Hepatocyte (in vitro differentiated cells): ENCODE measurements around the gene BPHL. TPM values are rescaled to one million over a fixed set of nuclear protein-coding genes. Genes with fewer than 3 reads are reported as not detected.

ENCODE experiments used
- DNase-seq: peaks from one replicate; pipeline ENCODE4 v3.0.0-alpha.2; 2016; ENCODE audit warnings: low spot score
- H2AFZ ChIP-seq: fragments of 200-600 bp; sonication (generic); 2 replicates; pipeline ENCODE4 v1.6.0; 2016; ENCODE audit warnings: antibody characterized with exemption, mild to moderate bottlenecking
- H3K27ac ChIP-seq: fragments of 200-600 bp; sonication (generic); 2 replicates; pipeline ENCODE4 v1.5.1; 2016; ENCODE audit warnings: mild to moderate bottlenecking
- H3K27me3 ChIP-seq: fragments of 200-600 bp; sonication (generic); 2 replicates; pipeline ENCODE4 v1.6.1; 2016
- H3K36me3 ChIP-seq: fragments of 200-600 bp; sonication (generic); replicated peaks from 2 replicates; pipeline ENCODE4 v1.5.1; 2016; ENCODE audit warnings: low read depth; ENCODE audit not compliant: insufficient read depth
- H3K4me1 ChIP-seq: fragments of 200-600 bp; sonication (generic); 2 replicates; pipeline ENCODE4 v1.5.1; 2016; ENCODE audit warnings: mild to moderate bottlenecking, moderate library complexity; ENCODE audit not compliant: insufficient read depth
- H3K4me2 ChIP-seq: fragments of 200-600 bp; sonication (generic); 2 replicates; pipeline ENCODE4 v1.6.0; 2016
- H3K4me3 ChIP-seq: fragments of 200-600 bp; sonication (generic); 2 replicates; pipeline ENCODE4 v1.5.1; 2016; ENCODE audit warnings: mild to moderate bottlenecking
- H3K79me2 ChIP-seq: fragments of 200-600 bp; sonication (generic); 2 replicates; pipeline ENCODE4 v1.6.0; 2017; ENCODE audit warnings: mild to moderate bottlenecking
- H3K9me2 ChIP-seq: fragments of 200-600 bp; sonication (generic); replicated peaks from 2 replicates; pipeline ENCODE4 v1.6.0; 2017; ENCODE audit warnings: mild to moderate bottlenecking; ENCODE audit not compliant: insufficient read depth
- H3K9me3 ChIP-seq: fragments of 200-600 bp; sonication (generic); 2 replicates; pipeline ENCODE4 v1.5.1; 2016; ENCODE audit warnings: low read depth, mild to moderate bottlenecking
- H4K20me1 ChIP-seq: fragments of 200-600 bp; sonication (generic); 2 replicates; pipeline ENCODE4 v1.6.0; 2016; ENCODE audit warnings: mild to moderate bottlenecking; ENCODE audit not compliant: insufficient read depth, poor library complexity, severe bottlenecking
- CTCF ChIP-seq: fragments of 200-600 bp; sonication (generic); IDR thresholded peaks from 2 replicates; pipeline ENCODE4 v1.5.1; 2016; ENCODE audit warnings: antibody characterized with exemption, mild to moderate bottlenecking; ENCODE audit not compliant: poor library complexity
- EZH2 ChIP-seq: fragments of 200-600 bp; sonication (generic); IDR thresholded peaks from 2 replicates; pipeline ENCODE4 v1.6.1; 2016; ENCODE audit warnings: antibody characterized with exemption, mild to moderate bottlenecking, borderline replicate concordance
- EZH2phosphoT487 ChIP-seq: fragments of 200-600 bp; sonication (generic); IDR thresholded peaks from one replicate; pipeline ENCODE4 v1.6.1; 2018; ENCODE audit warnings: antibody characterized with exemption, mild to moderate bottlenecking, low read depth, moderate library complexity; ENCODE audit not compliant: unreplicated experiment, severe bottlenecking
- WGBS: methylation state at CpG from one replicate; pipeline ENCODE4 v1.1.6; 2016; ENCODE audit warnings: low lambda C conversion rate; ENCODE audit errors: missing lambda C conversion rate; 5-methylcytosine and 5-hydroxymethylcytosine counted together
- polyA plus RNA-seq: library from polyadenylated mRNA; unstranded; fragments of >200 nt; fragmentation: Nextera tagmentation; extraction: Ambion mirVana; gene quantifications from 2 replicates; pipeline ENCODE4 v1.2.1, GENCODE V29; 2016
- total RNA-seq: library from RNA; depleted of rRNA; stranded (reverse); fragments of >200 nt; gene quantifications from 2 replicates; pipeline ENCODE4 v1.2.3, GENCODE V29; 2014

The BPHL gene
- total and polyA plus RNA-seq, 2 experiments from 2014 or later: 52.0 to 77.0 TPM

- peak overlapping the region; percentile 53 for H2AFZ ChIP-seq
- H3K4me2 ChIP-seq: peak overlapping the region; percentile 80
- peak; percentile 73 for DNase-seq
- peak overlapping the region; percentile 49 for H3K4me3 ChIP-seq
- 20% methylated on average over 19 of the region's 19 CpGs for WGBS
- H3K79me2 ChIP-seq: peaks cover 20% of the 10 kb centered on the region
- H3K27ac ChIP-seq: peak overlapping the region; percentile 99
- H3K9me3 ChIP-seq: no peaks in the 10 kb centered on the region
- H4K20me1 ChIP-seq: no peaks in the 10 kb centered on the region
- no peaks in the 10 kb centered on the region for H3K9me2 ChIP-seq
- peaks cover 19% of the 10 kb centered on the region for H3K4me1 ChIP-seq
- TF ChIP-seq CTCF: no peak
- no peaks in the 10 kb centered on the region for H3K27me3 ChIP-seq
- H3K36me3 ChIP-seq: no peaks in the 10 kb centered on the region
Measured at GRCh38 chr6:3119040-3119723, 671 bp downstream of the BPHL start.

GRCh38 chr6:3120765-3121089, 2.2 kb downstream of the BPHL start:
- H3K79me2 ChIP-seq: peaks cover 20% of the 10 kb centered on the region
- no peaks in the 10 kb centered on the region for H3K9me2 ChIP-seq
- H3K27ac ChIP-seq: peak overlapping the region; percentile 9
- no peaks in the 10 kb centered on the region for H3K9me3 ChIP-seq
- DNase-seq: no peak
- H3K36me3 ChIP-seq: no peaks in the 10 kb centered on the region
- TF ChIP-seq EZH2phosphoT487: no peak
- TF ChIP-seq CTCF: no peak
- no peak for TF ChIP-seq EZH2
- peaks cover 19% of the 10 kb centered on the region for H3K4me1 ChIP-seq
- no peaks in the 10 kb centered on the region for H4K20me1 ChIP-seq
- no peaks in the 10 kb centered on the region for H3K27me3 ChIP-seq
- peak overlapping the region; percentile 80 for H3K4me2 ChIP-seq
- no peak overlapping the region for H3K4me3 ChIP-seq
- no peak overlapping the region for H2AFZ ChIP-seq
- WGBS: 90% methylated on average over 5 of the region's 5 CpGs

- no peak overlapping the region for H3K27ac ChIP-seq
Measured at GRCh38 chr6:3122823-3123182, 4.3 kb downstream of the BPHL start.

More at GRCh38 chr6:3122823-3123182, 4.3 kb downstream of the BPHL start:
- Histone ChIP-seq H3K79me2 (peaks cover 20% of the 10 kb centered on the region), H3K4me3 (no peak overlapping the region), H3K4me1 (peaks cover 16% of the 10 kb centered on the region), H4K20me1 (no peaks in the 10 kb centered on the region), H2AFZ (no peak overlapping the region), H3K9me2 (no peaks in the 10 kb centered on the region), H3K36me3 (no peaks in the 10 kb centered on the region), H3K9me3 (no peaks in the 10 kb centered on the region), H3K4me2 (no peak overlapping the region), H3K27me3 (no peaks in the 10 kb centered on the region)
- TF ChIP-seq EZH2phosphoT487 (no peak), CTCF (no peak), EZH2 (no peak)
- 94% methylated on average over 9 of the region's 9 CpGs for WGBS
- no peak for DNase-seq
